WTC11 (cell line): ENCODE measurements around the gene ACOT13. TPM values are rescaled to one million over a fixed set of nuclear protein-coding genes. Genes with fewer than 3 reads are reported as not detected.

Experiments
- ATAC-seq: fragments of 200-7000 bp; cut with Tn5 transposase; 2 replicates; pipeline ENCODE4 v1.10.0; 2021; ENCODE audit warnings: mild to moderate bottlenecking, moderate library complexity
- CTCF ChIA-PET: fragments of 300-600 bp; sonication (Branson Sonifier 250); formaldehyde crosslinking; loops from one replicate; lab custom pipeline; 2021; ENCODE audit warnings: antibody characterized with exemption; lab: Charles Lee
- POLR2A ChIA-PET: fragments of 350-600 bp; sonication (Branson Sonifier 250); formaldehyde crosslinking; loops from one replicate; lab custom pipeline; 2021; ENCODE audit warnings: antibody characterized with exemption; lab: Charles Lee
- DNase-seq: peaks from one replicate; pipeline ENCODE4 v3.0.0; 2021; ENCODE audit warnings: low spot score
- H3K27ac Mint-ChIP-seq: 2 replicates; pipeline ENCODE4 v1.8.0; 2021; ENCODE audit warnings: mixed read lengths
- H3K27me3 Mint-ChIP-seq: 2 replicates; pipeline ENCODE4 v1.8.0; 2021; ENCODE audit warnings: low read depth, mild to moderate bottlenecking, moderate library complexity, mixed read lengths
- H3K36me3 Mint-ChIP-seq: 2 replicates; pipeline ENCODE4 v1.8.0; 2021; ENCODE audit warnings: mixed read lengths
- H3K4me1 Mint-ChIP-seq: 2 replicates; pipeline ENCODE4 v1.8.0; 2022; ENCODE audit warnings: mixed read lengths
- H3K4me3 Mint-ChIP-seq: 2 replicates; pipeline ENCODE4 v1.8.0; 2021; ENCODE audit warnings: mild to moderate bottlenecking, moderate library complexity, mixed read lengths
- H3K9me3 Mint-ChIP-seq: 2 replicates; pipeline ENCODE4 v1.8.0; 2021; ENCODE audit warnings: mixed read lengths
- FOXJ3 ChIP-seq: sonication (generic); formaldehyde crosslinking; IDR thresholded peaks from 2 replicates; pipeline ENCODE4 v1.9.0; 2021; ENCODE audit warnings: missing genetic modification reagents, mild to moderate bottlenecking, borderline replicate concordance
- GTF2I ChIP-seq: fragments of 250-450 bp; sonication (Bioruptor Pico); conservative IDR thresholded peaks from 2 replicates; pipeline ENCODE4 v1.4.0; 2021; ENCODE audit warnings: mild to moderate bottlenecking
- HMGA2 ChIP-seq: fragments of 250-450 bp; sonication (Bioruptor Pico); IDR thresholded peaks from 2 replicates; pipeline ENCODE4 v1.4.0; 2021; ENCODE audit warnings: mild to moderate bottlenecking, moderate library complexity
- OVOL2 ChIP-seq: fragments of 250-450 bp; sonication (Bioruptor Pico); IDR thresholded peaks from 2 replicates; pipeline ENCODE4 v1.9.0; 2021; ENCODE audit warnings: mild to moderate bottlenecking, borderline replicate concordance
- SMAD4 ChIP-seq: sonication (generic); formaldehyde crosslinking; IDR thresholded peaks from 2 replicates; pipeline ENCODE4 v1.8.0; 2022; ENCODE audit warnings: mild to moderate bottlenecking, missing genetic modification reagents
- SP1 ChIP-seq: sonication (generic); formaldehyde crosslinking; conservative IDR thresholded peaks from 2 replicates; pipeline ENCODE4 v1.8.1; 2022; ENCODE audit warnings: missing genetic modification reagents
- total RNA-seq: library from RNA; stranded (reverse); gene quantifications from 3 replicates; pipeline ENCODE4 v1.2.3, GENCODE V29; 2021
- TF ChIP-seq, protein P1 (sequence below): fragments of 250-450 bp; sonication (Bioruptor Pico); conservative IDR thresholded peaks from 2 replicates; pipeline ENCODE4 v1.9.0; 2021; ENCODE audit warnings: mild to moderate bottlenecking
- TF ChIP-seq, protein P2 (sequence below): sonication (generic); formaldehyde crosslinking; IDR thresholded peaks from 2 replicates; pipeline ENCODE4 v1.8.1; 2023; ENCODE audit warnings: mild to moderate bottlenecking, moderate library complexity, missing genetic modification reagents
- TF ChIP-seq, protein P3 (sequence below): sonication (generic); formaldehyde crosslinking; IDR thresholded peaks from 2 replicates; pipeline ENCODE4 v1.8.1; 2022; ENCODE audit warnings: low read depth, mild to moderate bottlenecking, moderate library complexity, missing genetic modification reagents, borderline replicate concordance
- TF ChIP-seq, protein P4 (sequence below): fragments of 200-600 bp; IDR thresholded peaks from 2 replicates; pipeline ENCODE4 v1.8.0; 2022; ENCODE audit warnings: antibody characterized with exemption
- TF ChIP-seq, protein P5 (sequence below): sonication (generic); formaldehyde crosslinking; IDR thresholded peaks from 2 replicates; pipeline ENCODE4 v1.8.0; 2022; ENCODE audit warnings: mild to moderate bottlenecking, missing genetic modification reagents
- TF ChIP-seq, protein P6 (sequence below): sonication (generic); formaldehyde crosslinking; IDR thresholded peaks from 2 replicates; pipeline ENCODE4 v1.8.1; 2022; ENCODE audit warnings: mild to moderate bottlenecking, moderate library complexity, missing genetic modification reagents
- TF ChIP-seq, protein P7 (sequence below): sonication (generic); formaldehyde crosslinking; IDR thresholded peaks from 2 replicates; pipeline ENCODE4 v1.8.1; 2023; ENCODE audit warnings: mild to moderate bottlenecking, missing genetic modification reagents, borderline replicate concordance

The ACOT13 gene
- total RNA-seq, 1 experiment from 2014 or later: 54.0 TPM

DNA sequence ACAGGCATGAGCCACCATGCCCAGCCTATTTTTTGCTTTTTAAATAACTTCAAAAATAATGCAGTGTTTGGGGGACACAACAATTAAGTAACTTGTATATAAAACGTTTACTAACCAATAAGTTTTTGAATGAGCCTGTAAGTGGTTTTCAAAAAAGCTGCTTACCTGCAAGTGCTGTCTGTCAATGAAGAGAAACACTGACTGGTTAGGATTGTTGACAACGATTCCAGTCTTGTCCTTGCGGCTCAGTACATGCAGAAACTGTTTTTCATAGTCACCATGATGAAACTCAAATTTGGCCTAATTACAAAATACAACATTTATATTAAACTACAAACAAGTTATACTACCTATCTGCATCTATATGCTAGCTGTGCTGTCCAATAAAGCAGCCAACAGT lies 41.7 kb downstream of the ACOT13 start:
- CTCF ChIA-PET: no interaction called here

DNA sequence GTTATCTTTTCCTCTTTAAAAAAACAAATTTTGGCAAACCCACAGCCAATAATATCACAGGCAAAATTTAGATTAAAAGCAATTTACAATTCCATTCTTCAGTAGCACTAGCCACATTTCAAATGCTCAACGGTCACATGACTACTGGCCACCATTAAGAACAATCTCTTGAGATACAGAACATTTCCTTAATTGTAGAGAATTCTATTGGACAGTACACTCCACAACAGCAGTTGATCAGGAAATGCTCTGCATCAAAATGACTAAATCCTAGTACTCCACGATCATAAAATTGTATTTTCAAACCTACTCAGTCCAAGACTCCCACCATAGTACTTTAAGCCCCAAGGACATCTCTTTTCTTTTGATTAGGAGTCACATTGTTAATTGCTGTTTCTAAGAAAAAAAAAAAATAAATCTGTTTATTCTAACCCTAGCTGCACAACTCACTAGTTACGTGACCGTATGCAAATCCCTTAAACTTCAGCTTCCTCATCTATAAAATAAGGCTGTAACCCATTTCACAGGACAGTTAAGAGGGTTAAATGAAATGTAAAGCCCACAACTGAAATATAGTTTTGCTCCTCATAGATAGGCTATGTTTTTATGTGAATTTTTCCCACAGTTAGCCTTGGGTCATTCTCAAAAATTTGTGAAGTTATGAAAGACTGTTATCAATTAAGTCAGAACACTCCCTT lies 42.3 kb downstream of the ACOT13 start:
- CTCF ChIA-PET: no interaction called here
- Mint-ChIP-seq H3K27ac (peak overlapping the region; percentile 33; the same call in 1 of the 2 replicates), H3K4me3 (no peak overlapping the region), H3K36me3 (peaks cover 87% of the 10 kb centered on the region), H3K27me3 (no peaks in the 10 kb centered on the region), H3K9me3 (no peaks in the 10 kb centered on the region), H3K4me1 (no peaks in the 10 kb centered on the region; the same call in 1 of the 2 replicates)
- DNase-seq (no peak), ATAC-seq (no peak)
- POLR2A ChIA-PET: interaction anchor here (0.6 kb wide), 1 partner anchor 367 kb away, joined by 5 read pairs; no protein-coding TSS in a partner anchor
- TF ChIP-seq, protein P1, sequence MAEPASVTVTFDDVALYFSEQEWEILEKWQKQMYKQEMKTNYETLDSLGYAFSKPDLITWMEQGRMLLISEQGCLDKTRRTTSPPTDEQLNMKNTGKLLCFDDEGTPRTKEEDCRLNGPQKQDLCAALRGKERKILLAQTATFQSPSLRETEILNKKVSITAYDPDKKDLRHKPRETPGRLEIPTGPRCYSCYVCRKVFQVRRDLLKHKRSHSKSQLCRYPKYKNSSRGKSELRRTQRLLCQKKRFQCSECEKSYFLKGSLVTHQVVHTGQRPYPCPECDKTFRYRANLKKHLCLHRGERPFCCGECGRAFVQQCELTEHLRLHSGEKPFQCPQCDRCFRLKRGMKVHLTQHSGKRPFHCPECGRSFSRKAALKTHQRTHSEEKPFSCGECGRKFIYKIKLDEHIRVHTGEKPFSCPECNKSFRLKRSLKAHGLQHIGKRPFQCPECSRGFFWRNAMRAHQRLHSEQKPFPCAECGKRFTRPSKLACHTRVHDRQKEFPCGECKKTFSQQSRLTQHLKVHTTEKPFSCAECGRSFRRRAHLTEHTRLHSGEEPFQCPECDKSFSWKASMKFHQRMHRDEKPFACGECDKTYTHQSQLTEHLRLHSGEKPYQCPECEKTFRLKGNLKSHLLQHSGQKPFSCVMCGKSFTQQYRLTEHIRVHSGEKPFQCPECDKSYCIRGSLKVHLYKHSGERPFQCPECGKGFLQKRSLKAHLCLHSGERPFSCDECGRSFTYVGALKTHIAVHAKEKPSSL (CRISPR knock-in tag): peak; percentile 11; the same call in 1 of the 2 replicates
- TF ChIP-seq FOXJ3 (no peak), SP1 (CRISPR knock-in tag) (no peak), OVOL2 (CRISPR knock-in tag) (no peak)
- TF ChIP-seq, protein P2, sequence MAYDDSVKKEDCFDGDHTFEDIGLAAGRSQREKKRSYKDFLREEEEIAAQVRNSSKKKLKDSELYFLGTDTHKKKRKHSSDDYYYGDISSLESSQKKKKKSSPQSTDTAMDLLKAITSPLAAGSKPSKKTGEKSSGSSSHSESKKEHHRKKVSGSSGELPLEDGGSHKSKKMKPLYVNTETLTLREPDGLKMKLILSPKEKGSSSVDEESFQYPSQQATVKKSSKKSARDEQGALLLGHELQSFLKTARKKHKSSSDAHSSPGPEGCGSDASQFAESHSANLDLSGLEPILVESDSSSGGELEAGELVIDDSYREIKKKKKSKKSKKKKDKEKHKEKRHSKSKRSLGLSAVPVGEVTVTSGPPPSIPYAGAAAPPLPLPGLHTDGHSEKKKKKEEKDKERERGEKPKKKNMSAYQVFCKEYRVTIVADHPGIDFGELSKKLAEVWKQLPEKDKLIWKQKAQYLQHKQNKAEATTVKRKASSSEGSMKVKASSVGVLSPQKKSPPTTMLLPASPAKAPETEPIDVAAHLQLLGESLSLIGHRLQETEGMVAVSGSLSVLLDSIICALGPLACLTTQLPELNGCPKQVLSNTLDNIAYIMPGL (CRISPR knock-in tag): no peak
- TF ChIP-seq, protein P3, sequence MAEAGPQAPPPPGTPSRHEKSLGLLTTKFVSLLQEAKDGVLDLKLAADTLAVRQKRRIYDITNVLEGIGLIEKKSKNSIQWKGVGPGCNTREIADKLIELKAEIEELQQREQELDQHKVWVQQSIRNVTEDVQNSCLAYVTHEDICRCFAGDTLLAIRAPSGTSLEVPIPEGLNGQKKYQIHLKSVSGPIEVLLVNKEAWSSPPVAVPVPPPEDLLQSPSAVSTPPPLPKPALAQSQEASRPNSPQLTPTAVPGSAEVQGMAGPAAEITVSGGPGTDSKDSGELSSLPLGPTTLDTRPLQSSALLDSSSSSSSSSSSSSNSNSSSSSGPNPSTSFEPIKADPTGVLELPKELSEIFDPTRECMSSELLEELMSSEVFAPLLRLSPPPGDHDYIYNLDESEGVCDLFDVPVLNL (CRISPR knock-in tag): no peak

More for the DNA sequence above, 41.7 kb downstream of the ACOT13 start:
- Mint-ChIP-seq H3K4me1 (peaks cover 5% of the 10 kb centered on the region), H3K9me3 (no peaks in the 10 kb centered on the region), H3K4me3 (no peak overlapping the region), H3K36me3 (peaks cover 87% of the 10 kb centered on the region), H3K27me3 (no peaks in the 10 kb centered on the region), H3K27ac (peak overlapping the region; percentile 33; the same call in 1 of the 2 replicates)
- POLR2A ChIA-PET: interaction anchor here (0.6 kb wide), 1 partner anchor 368 kb away, joined by 5 read pairs; no protein-coding TSS in a partner anchor
- TF ChIP-seq, protein P4, sequence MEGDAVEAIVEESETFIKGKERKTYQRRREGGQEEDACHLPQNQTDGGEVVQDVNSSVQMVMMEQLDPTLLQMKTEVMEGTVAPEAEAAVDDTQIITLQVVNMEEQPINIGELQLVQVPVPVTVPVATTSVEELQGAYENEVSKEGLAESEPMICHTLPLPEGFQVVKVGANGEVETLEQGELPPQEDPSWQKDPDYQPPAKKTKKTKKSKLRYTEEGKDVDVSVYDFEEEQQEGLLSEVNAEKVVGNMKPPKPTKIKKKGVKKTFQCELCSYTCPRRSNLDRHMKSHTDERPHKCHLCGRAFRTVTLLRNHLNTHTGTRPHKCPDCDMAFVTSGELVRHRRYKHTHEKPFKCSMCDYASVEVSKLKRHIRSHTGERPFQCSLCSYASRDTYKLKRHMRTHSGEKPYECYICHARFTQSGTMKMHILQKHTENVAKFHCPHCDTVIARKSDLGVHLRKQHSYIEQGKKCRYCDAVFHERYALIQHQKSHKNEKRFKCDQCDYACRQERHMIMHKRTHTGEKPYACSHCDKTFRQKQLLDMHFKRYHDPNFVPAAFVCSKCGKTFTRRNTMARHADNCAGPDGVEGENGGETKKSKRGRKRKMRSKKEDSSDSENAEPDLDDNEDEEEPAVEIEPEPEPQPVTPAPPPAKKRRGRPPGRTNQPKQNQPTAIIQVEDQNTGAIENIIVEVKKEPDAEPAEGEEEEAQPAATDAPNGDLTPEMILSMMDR: no peak
- no peak for TF ChIP-seq GTF2I (CRISPR knock-in tag)
- TF ChIP-seq, protein P5, sequence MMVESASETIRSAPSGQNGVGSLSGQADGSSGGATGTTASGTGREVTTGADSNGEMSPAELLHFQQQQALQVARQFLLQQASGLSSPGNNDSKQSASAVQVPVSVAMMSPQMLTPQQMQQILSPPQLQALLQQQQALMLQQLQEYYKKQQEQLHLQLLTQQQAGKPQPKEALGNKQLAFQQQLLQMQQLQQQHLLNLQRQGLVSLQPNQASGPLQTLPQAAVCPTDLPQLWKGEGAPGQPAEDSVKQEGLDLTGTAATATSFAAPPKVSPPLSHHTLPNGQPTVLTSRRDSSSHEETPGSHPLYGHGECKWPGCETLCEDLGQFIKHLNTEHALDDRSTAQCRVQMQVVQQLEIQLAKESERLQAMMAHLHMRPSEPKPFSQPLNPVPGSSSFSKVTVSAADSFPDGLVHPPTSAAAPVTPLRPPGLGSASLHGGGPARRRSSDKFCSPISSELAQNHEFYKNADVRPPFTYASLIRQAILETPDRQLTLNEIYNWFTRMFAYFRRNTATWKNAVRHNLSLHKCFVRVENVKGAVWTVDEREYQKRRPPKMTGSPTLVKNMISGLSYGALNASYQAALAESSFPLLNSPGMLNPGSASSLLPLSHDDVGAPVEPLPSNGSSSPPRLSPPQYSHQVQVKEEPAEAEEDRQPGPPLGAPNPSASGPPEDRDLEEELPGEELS (CRISPR knock-in tag): no peak
- TF ChIP-seq SMAD4 (CRISPR knock-in tag): no peak
- TF ChIP-seq, protein P6, sequence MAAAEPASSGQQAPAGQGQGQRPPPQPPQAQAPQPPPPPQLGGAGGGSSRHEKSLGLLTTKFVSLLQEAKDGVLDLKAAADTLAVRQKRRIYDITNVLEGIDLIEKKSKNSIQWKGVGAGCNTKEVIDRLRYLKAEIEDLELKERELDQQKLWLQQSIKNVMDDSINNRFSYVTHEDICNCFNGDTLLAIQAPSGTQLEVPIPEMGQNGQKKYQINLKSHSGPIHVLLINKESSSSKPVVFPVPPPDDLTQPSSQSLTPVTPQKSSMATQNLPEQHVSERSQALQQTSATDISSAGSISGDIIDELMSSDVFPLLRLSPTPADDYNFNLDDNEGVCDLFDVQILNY (CRISPR knock-in tag): no peak
- TF ChIP-seq, protein P7, sequence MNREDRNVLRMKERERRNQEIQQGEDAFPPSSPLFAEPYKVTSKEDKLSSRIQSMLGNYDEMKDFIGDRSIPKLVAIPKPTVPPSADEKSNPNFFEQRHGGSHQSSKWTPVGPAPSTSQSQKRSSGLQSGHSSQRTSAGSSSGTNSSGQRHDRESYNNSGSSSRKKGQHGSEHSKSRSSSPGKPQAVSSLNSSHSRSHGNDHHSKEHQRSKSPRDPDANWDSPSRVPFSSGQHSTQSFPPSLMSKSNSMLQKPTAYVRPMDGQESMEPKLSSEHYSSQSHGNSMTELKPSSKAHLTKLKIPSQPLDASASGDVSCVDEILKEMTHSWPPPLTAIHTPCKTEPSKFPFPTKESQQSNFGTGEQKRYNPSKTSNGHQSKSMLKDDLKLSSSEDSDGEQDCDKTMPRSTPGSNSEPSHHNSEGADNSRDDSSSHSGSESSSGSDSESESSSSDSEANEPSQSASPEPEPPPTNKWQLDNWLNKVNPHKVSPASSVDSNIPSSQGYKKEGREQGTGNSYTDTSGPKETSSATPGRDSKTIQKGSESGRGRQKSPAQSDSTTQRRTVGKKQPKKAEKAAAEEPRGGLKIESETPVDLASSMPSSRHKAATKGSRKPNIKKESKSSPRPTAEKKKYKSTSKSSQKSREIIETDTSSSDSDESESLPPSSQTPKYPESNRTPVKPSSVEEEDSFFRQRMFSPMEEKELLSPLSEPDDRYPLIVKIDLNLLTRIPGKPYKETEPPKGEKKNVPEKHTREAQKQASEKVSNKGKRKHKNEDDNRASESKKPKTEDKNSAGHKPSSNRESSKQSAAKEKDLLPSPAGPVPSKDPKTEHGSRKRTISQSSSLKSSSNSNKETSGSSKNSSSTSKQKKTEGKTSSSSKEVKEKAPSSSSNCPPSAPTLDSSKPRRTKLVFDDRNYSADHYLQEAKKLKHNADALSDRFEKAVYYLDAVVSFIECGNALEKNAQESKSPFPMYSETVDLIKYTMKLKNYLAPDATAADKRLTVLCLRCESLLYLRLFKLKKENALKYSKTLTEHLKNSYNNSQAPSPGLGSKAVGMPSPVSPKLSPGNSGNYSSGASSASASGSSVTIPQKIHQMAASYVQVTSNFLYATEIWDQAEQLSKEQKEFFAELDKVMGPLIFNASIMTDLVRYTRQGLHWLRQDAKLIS (CRISPR knock-in tag): no peak
- TF ChIP-seq HMGA2 (CRISPR knock-in tag): no peak
- ATAC-seq (no peak), DNase-seq (no peak)
